ENCODE data around the gene ZNF699.
"Not testable (repeated sequence)": the region's sequence is repeated elsewhere in the genome, so short reads cannot be mapped to it uniquely, and the experiment has no call there.

The ZNF699 gene

DNA sequence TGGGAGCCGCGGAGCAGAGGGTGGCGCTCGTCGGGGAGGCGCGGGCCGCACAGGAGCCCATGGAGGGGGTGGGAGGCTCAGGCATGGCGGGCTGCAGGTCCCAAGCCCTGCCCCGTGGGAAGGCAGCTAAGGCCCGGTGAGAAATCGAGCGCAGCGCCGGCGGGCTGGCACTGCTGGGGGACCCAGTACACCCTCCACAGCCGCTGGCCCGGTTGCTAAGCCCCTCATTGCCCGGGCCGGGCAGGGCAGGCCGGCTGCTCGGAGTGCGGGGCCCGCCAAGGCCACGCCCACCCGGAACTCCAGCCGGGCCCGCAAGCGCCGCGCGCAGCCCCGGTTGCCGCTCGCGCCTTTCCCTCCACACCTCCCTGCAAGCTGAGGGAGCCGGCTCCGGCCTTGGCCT lies 26.2 kb downstream of the ZNF699 start:
- DNase-seq = not testable (repeated sequence)

- DNase-seq = no peak
Measured at GRCh38 chr19:9251236-9251635, 58.4 kb downstream of the ZNF699 start.

DNA sequence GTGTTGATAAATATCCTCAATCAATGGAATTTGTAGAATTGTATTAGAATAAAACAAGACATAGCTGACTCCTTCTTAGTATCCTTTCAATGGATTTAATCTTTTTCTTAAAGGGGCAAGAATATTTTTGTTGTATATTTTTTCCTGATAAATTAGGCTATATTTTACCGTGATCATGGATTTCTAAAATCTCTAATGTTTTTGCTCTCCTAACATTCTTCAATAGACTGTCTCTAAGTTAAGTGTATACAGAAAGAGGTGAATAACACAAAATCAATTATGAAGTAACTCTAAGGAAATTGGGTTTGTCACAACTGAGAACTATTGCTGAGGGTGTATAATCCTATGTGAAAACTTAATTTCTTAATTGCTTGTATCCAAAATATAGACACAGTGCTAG lies 59.0 kb downstream of the ZNF699 start, which contains the start of gene OR7E24:
Gene OR7E24, plus strand, starts transcription at position 301 of the 400 bp plus-strand sequence. CDS start 114 bp downstream, outside the sequence.
- DNase-seq = no peak
